ENCODE data around the gene ST6GALNAC3. TPM values are rescaled to one million over a fixed set of nuclear protein-coding genes. Genes with fewer than 3 reads are reported as not detected.

ST6GALNAC3 gene
- total RNA-seq, 4 donors from 2014 or later = 1.00 to 5.7 (median 1.9) TPM; not detected in 1

DNA sequence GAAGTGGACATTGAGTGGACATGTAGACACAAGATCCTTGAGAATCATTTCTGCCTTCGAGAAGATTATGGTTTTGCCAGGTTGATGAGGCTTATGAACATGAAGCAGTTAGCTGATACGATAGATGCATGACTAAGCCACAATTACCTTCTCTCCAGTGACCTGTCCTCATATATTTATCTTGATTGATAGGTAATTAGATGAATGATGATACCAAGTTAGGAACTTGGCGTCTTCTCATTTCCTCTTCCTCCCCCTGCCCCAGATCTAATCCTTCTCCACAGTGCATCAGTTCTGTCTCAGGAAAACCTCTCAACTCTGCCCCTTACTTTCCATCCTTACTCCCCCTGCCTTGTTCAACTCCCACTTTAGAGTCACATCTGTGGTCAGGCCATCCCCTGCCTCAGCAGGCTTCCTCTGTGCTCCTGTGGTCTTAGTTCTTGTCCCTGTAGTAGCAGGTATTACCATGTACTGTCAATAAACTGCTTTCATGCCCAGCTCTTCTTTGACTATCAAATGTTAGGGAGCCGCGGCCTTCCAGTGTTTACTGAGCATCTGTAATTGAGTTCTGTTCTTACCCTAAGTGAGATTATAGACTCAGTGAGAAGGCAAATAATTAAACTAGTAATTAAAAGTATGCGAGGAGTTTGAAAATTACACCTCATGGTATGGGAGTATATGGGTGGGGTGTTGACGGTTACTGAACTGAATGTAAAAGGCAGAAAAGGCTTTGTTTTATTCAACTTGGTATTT, 5.1 kb downstream of the ST6GALNAC3 start:
- TF ChIP-seq POLR2A (IDR thresholded peaks at IDR 0.05) (no peak), POLR2AphosphoS5 (IDR thresholded peaks at IDR 0.05) (no peak), EP300 (IDR thresholded peaks at IDR 0.05; ENCODE audit: low read depth) (no peak)
- TF ChIP-seq, protein P1, sequence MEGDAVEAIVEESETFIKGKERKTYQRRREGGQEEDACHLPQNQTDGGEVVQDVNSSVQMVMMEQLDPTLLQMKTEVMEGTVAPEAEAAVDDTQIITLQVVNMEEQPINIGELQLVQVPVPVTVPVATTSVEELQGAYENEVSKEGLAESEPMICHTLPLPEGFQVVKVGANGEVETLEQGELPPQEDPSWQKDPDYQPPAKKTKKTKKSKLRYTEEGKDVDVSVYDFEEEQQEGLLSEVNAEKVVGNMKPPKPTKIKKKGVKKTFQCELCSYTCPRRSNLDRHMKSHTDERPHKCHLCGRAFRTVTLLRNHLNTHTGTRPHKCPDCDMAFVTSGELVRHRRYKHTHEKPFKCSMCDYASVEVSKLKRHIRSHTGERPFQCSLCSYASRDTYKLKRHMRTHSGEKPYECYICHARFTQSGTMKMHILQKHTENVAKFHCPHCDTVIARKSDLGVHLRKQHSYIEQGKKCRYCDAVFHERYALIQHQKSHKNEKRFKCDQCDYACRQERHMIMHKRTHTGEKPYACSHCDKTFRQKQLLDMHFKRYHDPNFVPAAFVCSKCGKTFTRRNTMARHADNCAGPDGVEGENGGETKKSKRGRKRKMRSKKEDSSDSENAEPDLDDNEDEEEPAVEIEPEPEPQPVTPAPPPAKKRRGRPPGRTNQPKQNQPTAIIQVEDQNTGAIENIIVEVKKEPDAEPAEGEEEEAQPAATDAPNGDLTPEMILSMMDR (IDR thresholded peaks at IDR 0.05) = no peak
- WGBS, 2 donors (ENCODE audit: low coverage in 1 of 2) = 84 to 85% methylated on average over 5 to 7 of the region's 7 CpGs
- in situ Hi-C loops (cut with MboI; ENCODE audit: low pct_ligation_motif_present in 1 of 4, low pct_unique_long_range_greater_than_20kb in 1 of 4, low sequenced_read_pairs in 3 of 4) = no loop called here

DNA sequence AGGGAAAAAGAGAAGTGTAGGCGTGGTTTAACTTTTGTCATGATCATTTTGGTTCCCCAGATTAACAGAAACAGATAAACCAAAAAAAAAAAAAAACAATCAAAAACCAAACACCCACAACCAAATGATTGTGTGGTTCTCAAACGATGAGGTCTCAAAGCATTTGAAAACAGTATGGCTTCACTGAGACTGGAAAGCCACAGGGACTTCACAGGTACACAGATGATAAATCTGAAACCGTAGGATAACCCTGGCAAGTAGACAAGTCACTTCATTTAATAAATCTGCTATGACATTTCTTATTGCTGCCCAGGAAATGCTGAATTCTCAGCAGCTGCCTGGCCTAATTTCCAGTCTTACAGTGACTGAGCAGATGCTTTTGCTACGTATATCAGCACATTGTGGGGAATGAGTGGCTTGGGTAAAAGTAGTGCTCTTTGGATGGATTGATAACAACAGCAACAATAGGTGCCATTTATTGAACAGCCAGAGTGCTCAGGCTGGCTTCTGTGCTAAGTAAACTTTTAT, 6.1 kb downstream of the ST6GALNAC3 start:
- 58% methylated on average over 4 of the region's 4 CpGs for WGBS, 2 donors (ENCODE audit: low coverage in 1 of 2)
- no peaks in the 10 kb centered on the region for H3K9me3 ChIP-seq
- TF ChIP-seq POLR2AphosphoS5 (IDR thresholded peaks at IDR 0.05) (no peak), EP300 (IDR thresholded peaks at IDR 0.05; ENCODE audit: low read depth) (no peak), POLR2A (IDR thresholded peaks at IDR 0.05) (no peak)
- TF ChIP-seq, protein P1 (IDR thresholded peaks at IDR 0.05) = no peak
- intact Hi-C loops (cut with DNase I; ENCODE audit: low total_unique reads) (no loop called here), in situ Hi-C loops (cut with MboI; ENCODE audit: low pct_ligation_motif_present in 1 of 4, low pct_unique_long_range_greater_than_20kb in 1 of 4, low sequenced_read_pairs in 3 of 4) (no loop called here)
- no peak overlapping the region for H3K4me3 ChIP-seq
- DNase-seq = no peak
- H3K4me1 ChIP-seq = peaks cover 0 to 7% (median under 1%) of the 10 kb centered on the region in 4 donors
- no peaks in the 10 kb centered on the region for H3K27me3 ChIP-seq
- no peaks in the 10 kb centered on the region for H3K36me3 ChIP-seq
- H3K27ac ChIP-seq = no peak overlapping the region

More for the DNA sequence above, 5.1 kb downstream of the ST6GALNAC3 start:
- H3K36me3 ChIP-seq = no peaks in the 10 kb centered on the region
- no peaks in the 10 kb centered on the region for H3K9me3 ChIP-seq
- H3K4me3 ChIP-seq = no peak overlapping the region
- H3K27ac ChIP-seq = no peak overlapping the region
- no peak for DNase-seq
- H3K27me3 ChIP-seq = no peaks in the 10 kb centered on the region
- peaks cover 0 to 15% (median 7%) of the 10 kb centered on the region in 4 donors for H3K4me1 ChIP-seq
- intact Hi-C loops (cut with DNase I; ENCODE audit: low total_unique reads) = no loop called here

DNA sequence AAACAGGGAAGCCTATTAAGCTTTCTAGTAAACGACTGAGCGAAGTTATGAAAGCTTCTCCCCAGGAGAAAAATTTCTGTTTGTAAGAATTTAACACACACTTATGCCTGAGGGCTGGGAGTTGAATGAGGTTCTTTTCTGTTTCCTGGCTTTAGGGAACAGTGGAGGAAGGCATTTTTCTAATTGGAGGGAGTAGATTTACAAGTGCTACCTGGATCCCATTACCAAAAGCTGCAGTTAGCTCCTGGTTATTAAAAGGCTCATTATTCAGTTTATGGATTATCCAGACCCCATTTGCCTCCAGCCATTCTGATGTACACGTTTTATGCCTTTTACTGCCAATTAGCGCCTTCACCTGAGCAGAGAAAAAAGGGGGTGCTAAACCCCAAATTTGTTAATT, 7.5 kb downstream of the ST6GALNAC3 start:
- Histone ChIP-seq H3K4me1 (peaks cover 0 to 8% (median 4%) of the 10 kb centered on the region in 4 donors), H3K27ac (no peak overlapping the region), H3K27me3 (no peaks in the 10 kb centered on the region), H3K36me3 (no peaks in the 10 kb centered on the region), H3K4me3 (no peak overlapping the region), H3K9me3 (no peaks in the 10 kb centered on the region)
- TF ChIP-seq POLR2AphosphoS5 (IDR thresholded peaks at IDR 0.05) = no peak
- TF ChIP-seq POLR2A (IDR thresholded peaks at IDR 0.05) = no peak
- TF ChIP-seq EP300 (IDR thresholded peaks at IDR 0.05; ENCODE audit: low read depth) = no peak
- TF ChIP-seq, protein P1 (IDR thresholded peaks at IDR 0.05) = no peak
- in situ Hi-C loops (cut with MboI; ENCODE audit: low pct_ligation_motif_present in 1 of 4, low pct_unique_long_range_greater_than_20kb in 1 of 4, low sequenced_read_pairs in 3 of 4) = no loop called here
- 76 to 89% methylated on average over 4 of the region's 4 CpGs for WGBS, 2 donors (ENCODE audit: low coverage in 1 of 2)
- intact Hi-C loops (cut with DNase I; ENCODE audit: low total_unique reads) = no loop called here
- no peak for DNase-seq

DNA sequence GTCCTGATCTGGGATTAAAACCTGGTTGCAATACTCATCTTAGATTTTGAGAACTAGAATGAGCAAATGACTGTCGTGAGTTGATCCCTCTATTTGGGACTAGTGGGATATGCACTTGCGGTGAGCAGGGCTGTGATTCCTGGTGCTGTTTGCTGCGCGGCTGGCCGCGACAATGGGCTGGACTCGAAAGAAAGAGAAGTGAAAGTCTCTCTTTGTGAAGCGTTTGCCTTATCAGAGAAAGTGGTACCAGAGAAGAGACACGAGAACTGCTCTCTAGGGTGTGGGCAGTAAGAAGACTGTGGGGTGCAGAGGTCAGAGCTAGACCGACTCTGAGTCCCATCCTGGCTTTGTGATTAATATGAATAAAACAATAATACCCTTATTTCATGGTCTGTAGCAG, 8.6 kb downstream of the ST6GALNAC3 start:
- Histone ChIP-seq H3K4me1 (peaks cover 0 to 13% (median 5%) of the 10 kb centered on the region in 4 donors), H3K36me3 (no peaks in the 10 kb centered on the region), H3K27ac (no peak overlapping the region), H3K4me3 (no peak overlapping the region), H3K9me3 (no peaks in the 10 kb centered on the region), H3K27me3 (no peaks in the 10 kb centered on the region)
- WGBS, 2 donors (ENCODE audit: low coverage in 1 of 2) = 79% methylated on average over 10 of the region's 10 CpGs; no CpG with 5 or more reads in 1 of the 2 donors
- TF ChIP-seq EP300 (IDR thresholded peaks at IDR 0.05; ENCODE audit: low read depth) = no peak
- TF ChIP-seq, protein P1 (IDR thresholded peaks at IDR 0.05) = no peak
- no peak for TF ChIP-seq POLR2A (IDR thresholded peaks at IDR 0.05)
- no peak for TF ChIP-seq POLR2AphosphoS5 (IDR thresholded peaks at IDR 0.05)
- intact Hi-C loops (cut with DNase I; ENCODE audit: low total_unique reads) = no loop called here
- in situ Hi-C loops (cut with MboI; ENCODE audit: low pct_ligation_motif_present in 1 of 4, low pct_unique_long_range_greater_than_20kb in 1 of 4, low sequenced_read_pairs in 3 of 4) = no loop called here
- no peak for DNase-seq
